ENCODE measurements around the gene SLAMF7.

SLAMF7 gene

DNA sequence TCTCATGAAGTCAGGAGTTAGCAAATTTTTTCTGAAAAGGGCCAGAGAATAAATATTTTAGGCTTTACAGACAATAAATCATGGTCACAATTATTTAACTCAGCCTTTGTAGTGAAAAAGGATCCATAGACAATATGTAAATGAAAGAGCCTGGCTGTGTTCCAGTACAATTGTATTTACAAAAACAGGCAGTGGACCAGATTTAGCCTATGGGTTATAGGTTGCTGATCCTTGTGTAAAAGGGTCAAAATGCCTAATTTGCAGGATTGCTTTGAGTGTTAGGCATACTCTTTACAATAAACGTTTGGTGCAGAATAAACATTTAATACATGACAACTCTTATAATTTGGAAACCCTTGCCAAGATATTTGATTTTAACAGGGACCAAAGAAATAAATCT, 6.5 kb downstream of the SLAMF7 start:
- Histone ChIP-seq H3K36me3 (ENCODE audit: control insufficient read depth, insufficient read depth, low read length) (no peaks in the 10 kb centered on the region), H3K4me3 (ENCODE audit: low read length) (no peak overlapping the region), H3K9me3 (ENCODE audit: control insufficient read depth, insufficient read depth, low read length) (no peaks in the 10 kb centered on the region), H3K4me1 (ENCODE audit: control insufficient read depth, insufficient read depth, low read length) (no peaks in the 10 kb centered on the region), H3K27me3 (ENCODE audit: control insufficient read depth, insufficient read depth, low read length) (no peaks in the 10 kb centered on the region), H3K27ac (ENCODE audit: low read length) (no peak overlapping the region)
- no peak for DNase-seq (ENCODE audit: low read depth, low spot score)
- WGBS (ENCODE audit: insufficient coverage, insufficient read length) = no CpG with 5 or more reads among the region's 1 CpG

GRCh38 chr1:160746836-160747500, 7.9 kb downstream of the SLAMF7 start:
- Histone ChIP-seq H3K4me1 (ENCODE audit: control insufficient read depth, insufficient read depth, low read length) (no peaks in the 10 kb centered on the region), H3K27me3 (ENCODE audit: control insufficient read depth, insufficient read depth, low read length) (no peaks in the 10 kb centered on the region), H3K27ac (ENCODE audit: low read length) (no peak overlapping the region), H3K4me3 (ENCODE audit: low read length) (no peak overlapping the region), H3K36me3 (ENCODE audit: control insufficient read depth, insufficient read depth, low read length) (no peaks in the 10 kb centered on the region), H3K9me3 (ENCODE audit: control insufficient read depth, insufficient read depth, low read length) (no peaks in the 10 kb centered on the region)
- WGBS (ENCODE audit: insufficient coverage, insufficient read length) = no CpG with 5 or more reads among the region's 7 CpGs
- no peak for DNase-seq (ENCODE audit: low read depth, low spot score)

DNA sequence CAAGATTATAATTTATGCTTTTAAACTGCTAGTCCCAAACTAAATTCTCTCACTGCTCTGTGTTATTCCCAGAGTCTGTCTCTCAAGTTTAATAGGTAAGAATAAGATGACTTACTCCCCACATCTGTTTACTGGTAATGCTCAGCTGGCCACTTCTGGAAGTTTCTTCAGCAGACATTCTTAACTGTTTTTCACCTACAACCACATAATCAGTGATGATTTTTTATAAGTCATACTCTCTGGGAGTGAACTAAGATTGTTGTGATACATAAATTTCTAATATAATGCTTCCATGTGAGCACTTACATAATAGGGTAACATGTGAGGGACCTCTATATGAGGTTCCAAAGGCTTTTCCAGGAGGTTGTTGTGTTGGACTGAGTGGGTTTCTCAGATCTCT, 8.7 kb downstream of the SLAMF7 start:
- DNase-seq (ENCODE audit: low read depth, low spot score) = no peak
- H3K36me3 ChIP-seq (ENCODE audit: control insufficient read depth, insufficient read depth, low read length) = no peaks in the 10 kb centered on the region
- H3K4me3 ChIP-seq (ENCODE audit: low read length) = no peak overlapping the region
- no peaks in the 10 kb centered on the region for H3K9me3 ChIP-seq (ENCODE audit: control insufficient read depth, insufficient read depth, low read length)
- H3K27me3 ChIP-seq (ENCODE audit: control insufficient read depth, insufficient read depth, low read length) = no peaks in the 10 kb centered on the region
- no peak overlapping the region for H3K27ac ChIP-seq (ENCODE audit: low read length)
- H3K4me1 ChIP-seq (ENCODE audit: control insufficient read depth, insufficient read depth, low read length) = no peaks in the 10 kb centered on the region

GRCh38 chr1:160748181-160748877, 9.3 kb downstream of the SLAMF7 start:
- Histone ChIP-seq H3K9me3 (ENCODE audit: control insufficient read depth, insufficient read depth, low read length) (no peaks in the 10 kb centered on the region), H3K4me3 (ENCODE audit: low read length) (no peak overlapping the region), H3K27ac (ENCODE audit: low read length) (no peak overlapping the region), H3K4me1 (ENCODE audit: control insufficient read depth, insufficient read depth, low read length) (no peaks in the 10 kb centered on the region), H3K27me3 (ENCODE audit: control insufficient read depth, insufficient read depth, low read length) (no peaks in the 10 kb centered on the region), H3K36me3 (ENCODE audit: control insufficient read depth, insufficient read depth, low read length) (no peaks in the 10 kb centered on the region)
- WGBS (ENCODE audit: insufficient coverage, insufficient read length) = no CpG with 5 or more reads among the region's 10 CpGs
- no peak for DNase-seq (ENCODE audit: low read depth, low spot score)

- WGBS (ENCODE audit: insufficient coverage, insufficient read length) = no CpG with 5 or more reads among the region's 1 CpG
- no peaks in the 10 kb centered on the region for H3K27me3 ChIP-seq (ENCODE audit: control insufficient read depth, insufficient read depth, low read length)
- no peak overlapping the region for H3K27ac ChIP-seq (ENCODE audit: low read length)
- H3K9me3 ChIP-seq (ENCODE audit: control insufficient read depth, insufficient read depth, low read length) = no peaks in the 10 kb centered on the region
- no peak overlapping the region for H3K4me3 ChIP-seq (ENCODE audit: low read length)
- no peaks in the 10 kb centered on the region for H3K36me3 ChIP-seq (ENCODE audit: control insufficient read depth, insufficient read depth, low read length)
- no peaks in the 10 kb centered on the region for H3K4me1 ChIP-seq (ENCODE audit: control insufficient read depth, insufficient read depth, low read length)
- DNase-seq (ENCODE audit: low read depth, low spot score) = no peak
Observed at GRCh38 chr1:160748878-160749269, 9.8 kb downstream of the SLAMF7 start.

- DNase-seq (ENCODE audit: low read depth, low spot score) = no peak
- Histone ChIP-seq H3K9me3 (ENCODE audit: control insufficient read depth, insufficient read depth, low read length) (no peaks in the 10 kb centered on the region), H3K4me3 (ENCODE audit: low read length) (no peak overlapping the region), H3K27ac (ENCODE audit: low read length) (no peak overlapping the region), H3K36me3 (ENCODE audit: control insufficient read depth, insufficient read depth, low read length) (no peaks in the 10 kb centered on the region), H3K4me1 (ENCODE audit: control insufficient read depth, insufficient read depth, low read length) (no peaks in the 10 kb centered on the region), H3K27me3 (ENCODE audit: control insufficient read depth, insufficient read depth, low read length) (no peaks in the 10 kb centered on the region)
- WGBS (ENCODE audit: insufficient coverage, insufficient read length) = no CpG with 5 or more reads among the region's 2 CpGs
Observed at GRCh38 chr1:160750608-160751007, 11.6 kb downstream of the SLAMF7 start.

DNA sequence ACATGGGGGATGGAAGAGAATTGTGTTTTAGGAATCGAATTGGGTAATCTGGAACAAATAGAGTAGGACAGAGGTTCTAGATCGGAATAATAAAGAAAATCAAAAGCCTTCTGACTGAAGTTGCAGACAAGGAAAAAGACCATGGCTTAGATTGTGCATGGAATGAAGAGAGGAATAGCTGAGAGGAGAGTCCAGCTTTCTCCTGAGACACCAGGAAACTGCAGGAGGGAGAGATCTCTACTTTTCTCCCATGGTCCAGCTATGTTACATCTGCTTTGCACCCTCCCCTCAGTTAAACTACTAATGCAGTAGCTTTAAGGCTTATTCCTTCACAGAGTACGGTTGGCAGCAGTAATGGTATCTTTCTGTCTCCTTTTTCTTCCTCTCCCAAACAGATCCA, 13.4 kb downstream of the SLAMF7 start:
- H3K27ac ChIP-seq (ENCODE audit: low read length) = no peak overlapping the region
- DNase-seq (ENCODE audit: low read depth, low spot score) = no peak
- no peaks in the 10 kb centered on the region for H3K36me3 ChIP-seq (ENCODE audit: control insufficient read depth, insufficient read depth, low read length)
- WGBS (ENCODE audit: insufficient coverage, insufficient read length) = 100% methylated on average over 2 of the region's 3 CpGs
- no peaks in the 10 kb centered on the region for H3K27me3 ChIP-seq (ENCODE audit: control insufficient read depth, insufficient read depth, low read length)
- no peaks in the 10 kb centered on the region for H3K9me3 ChIP-seq (ENCODE audit: control insufficient read depth, insufficient read depth, low read length)
- no peaks in the 10 kb centered on the region for H3K4me1 ChIP-seq (ENCODE audit: control insufficient read depth, insufficient read depth, low read length)
- H3K4me3 ChIP-seq (ENCODE audit: low read length) = no peak overlapping the region

DNA sequence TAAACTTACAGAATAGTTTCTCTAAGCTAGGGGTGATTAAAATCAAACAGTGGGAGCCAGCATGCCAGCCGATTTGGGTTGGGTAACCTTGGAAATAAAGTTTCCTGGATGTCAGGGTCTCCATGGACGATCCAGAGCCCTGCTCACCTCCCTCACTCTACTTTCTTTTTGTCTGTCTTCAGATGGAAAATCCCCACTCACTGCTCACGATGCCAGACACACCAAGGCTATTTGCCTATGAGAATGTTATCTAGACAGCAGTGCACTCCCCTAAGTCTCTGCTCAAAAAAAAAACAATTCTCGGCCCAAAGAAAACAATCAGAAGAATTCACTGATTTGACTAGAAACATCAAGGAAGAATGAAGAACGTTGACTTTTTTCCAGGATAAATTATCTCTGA, 13.9 kb downstream of the SLAMF7 start:
- no peaks in the 10 kb centered on the region for H3K9me3 ChIP-seq (ENCODE audit: control insufficient read depth, insufficient read depth, low read length)
- no peaks in the 10 kb centered on the region for H3K36me3 ChIP-seq (ENCODE audit: control insufficient read depth, insufficient read depth, low read length)
- no peak overlapping the region for H3K4me3 ChIP-seq (ENCODE audit: low read length)
- no CpG with 5 or more reads among the region's 5 CpGs for WGBS (ENCODE audit: insufficient coverage, insufficient read length)
- H3K27ac ChIP-seq (ENCODE audit: low read length) = no peak overlapping the region
- DNase-seq (ENCODE audit: low read depth, low spot score) = no peak
- no peaks in the 10 kb centered on the region for H3K4me1 ChIP-seq (ENCODE audit: control insufficient read depth, insufficient read depth, low read length)
- H3K27me3 ChIP-seq (ENCODE audit: control insufficient read depth, insufficient read depth, low read length) = no peaks in the 10 kb centered on the region

GRCh38 chr1:160753594-160753993, 14.5 kb downstream of the SLAMF7 start:
- H3K4me1 ChIP-seq (ENCODE audit: control insufficient read depth, insufficient read depth, low read length) = no peaks in the 10 kb centered on the region
- no peak overlapping the region for H3K4me3 ChIP-seq (ENCODE audit: low read length)
- no peaks in the 10 kb centered on the region for H3K9me3 ChIP-seq (ENCODE audit: control insufficient read depth, insufficient read depth, low read length)
- no peak for DNase-seq (ENCODE audit: low read depth, low spot score)
- H3K27me3 ChIP-seq (ENCODE audit: control insufficient read depth, insufficient read depth, low read length) = no peaks in the 10 kb centered on the region
- H3K27ac ChIP-seq (ENCODE audit: low read length) = no peak overlapping the region
- no peaks in the 10 kb centered on the region for H3K36me3 ChIP-seq (ENCODE audit: control insufficient read depth, insufficient read depth, low read length)

DNA sequence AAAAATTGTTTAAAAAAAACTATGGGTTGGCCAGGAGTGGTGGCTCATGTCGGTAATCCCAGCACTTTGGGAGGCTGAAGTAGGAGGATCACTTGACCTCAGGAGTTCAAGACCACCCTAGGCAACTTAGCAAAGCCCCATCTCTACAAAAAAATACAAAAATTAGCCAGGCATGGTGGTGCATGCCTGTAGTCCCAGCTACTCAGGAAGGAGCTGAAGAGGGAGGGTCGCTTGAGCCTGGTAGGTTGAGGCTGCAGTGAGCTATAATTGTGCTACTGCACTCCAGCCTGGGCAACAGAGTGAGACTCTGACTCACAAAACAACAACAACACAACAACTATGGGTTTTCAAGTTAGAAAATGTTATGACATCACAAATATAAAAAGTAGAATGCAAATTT, 16.4 kb downstream of the SLAMF7 start:
- no peak for DNase-seq (ENCODE audit: low read depth, low spot score)
- Histone ChIP-seq H3K27me3 (ENCODE audit: control insufficient read depth, insufficient read depth, low read length) (no peaks in the 10 kb centered on the region), H3K27ac (ENCODE audit: low read length) (no peak overlapping the region), H3K4me3 (ENCODE audit: low read length) (no peak overlapping the region), H3K4me1 (ENCODE audit: control insufficient read depth, insufficient read depth, low read length) (no peaks in the 10 kb centered on the region), H3K9me3 (ENCODE audit: control insufficient read depth, insufficient read depth, low read length) (no peaks in the 10 kb centered on the region), H3K36me3 (ENCODE audit: control insufficient read depth, insufficient read depth, low read length) (no peaks in the 10 kb centered on the region)
- WGBS (ENCODE audit: insufficient coverage, insufficient read length) = no CpG with 5 or more reads among the region's 2 CpGs
